ENCODE data around the gene MYO1E. TPM values are rescaled to one million over a fixed set of nuclear protein-coding genes. Genes with fewer than 3 reads are reported as not detected.

Gene MYO1E
- polyA plus RNA-seq, 4 donors: 32.3 to 164 (median 104) TPM

- Histone ChIP-seq H3K36me3 (ENCODE audit: control insufficient read depth in 3 of 3, insufficient read depth in 2 of 3, low read depth in 1 of 3, low read length in 3 of 3) (peaks cover 0 to 2% (median 0%) of the 10 kb centered on the region in 3 donors), H3K27ac (ENCODE audit: low read depth in 1 of 3, low read length in 2 of 3) (peak within 1 kb of the TSS; percentile 32 to 75 (median 64)), H3K4me3 (ENCODE audit: low read depth in 1 of 3, low read length in 3 of 3) (peak within 1 kb of the TSS; percentile 56 to 91 (median 77)), H3K4me1 (ENCODE audit: control insufficient read depth in 3 of 3, insufficient read depth in 2 of 3, low read depth in 1 of 3, low read length in 2 of 3) (no peaks in the 10 kb centered on the region), H3K9me3 (ENCODE audit: control insufficient read depth in 2 of 2, insufficient read depth in 1 of 2, low read depth in 1 of 2, low read length in 1 of 2) (no peaks in the 10 kb centered on the region), H3K27me3 (ENCODE audit: control insufficient read depth in 3 of 3, insufficient read depth in 3 of 3, low read length in 3 of 3) (no peaks in the 10 kb centered on the region)
- FAIRE-seq (no peak), DNase-seq (peak; percentile 93 to 95)
- 0% methylated on average over 52 to 57 of the region's 57 CpGs for WGBS, 3 donors
Observed at GRCh38 chr15:59104912-59105732, 267.5 kb downstream of the MYO1E start, which contains the start of gene CCNB2. TSS of gene CCNB2 (plus strand) at chr15:59105146. CDS start at chr15:59105269, 123 bp downstream.

GRCh38 chr15:59104602-59104911 is 268.1 kb downstream of the MYO1E start:
- no peaks in the 10 kb centered on the region for H3K9me3 ChIP-seq (ENCODE audit: control insufficient read depth in 2 of 2, insufficient read depth in 1 of 2, low read depth in 1 of 2, low read length in 1 of 2)
- peak overlapping the region; percentile 56 to 91 (median 77) for H3K4me3 ChIP-seq (ENCODE audit: low read depth in 1 of 3, low read length in 3 of 3)
- no peak for FAIRE-seq
- WGBS, 3 donors: 0 to 2% (median 1%) methylated on average over 9 of the region's 9 CpGs
- DNase-seq: no peak
- H3K27ac ChIP-seq (ENCODE audit: low read depth in 1 of 3, low read length in 2 of 3): peak overlapping the region; percentile 32 to 75 (median 60)
- no peaks in the 10 kb centered on the region for H3K4me1 ChIP-seq (ENCODE audit: control insufficient read depth in 3 of 3, insufficient read depth in 2 of 3, low read depth in 1 of 3, low read length in 2 of 3)
- H3K36me3 ChIP-seq (ENCODE audit: control insufficient read depth in 3 of 3, insufficient read depth in 2 of 3, low read depth in 1 of 3, low read length in 3 of 3): peaks cover 0 to 2% (median 0%) of the 10 kb centered on the region in 3 donors
- no peaks in the 10 kb centered on the region for H3K27me3 ChIP-seq (ENCODE audit: control insufficient read depth in 3 of 3, insufficient read depth in 3 of 3, low read length in 3 of 3)

- Histone ChIP-seq H3K36me3 (ENCODE audit: control insufficient read depth in 3 of 3, insufficient read depth in 2 of 3, low read depth in 1 of 3, low read length in 3 of 3) (peaks cover 3 to 10% (median 7%) of the 10 kb centered on the region in 3 donors), H3K27ac (ENCODE audit: low read depth in 1 of 3, low read length in 2 of 3) (no peak overlapping the region), H3K27me3 (ENCODE audit: control insufficient read depth in 3 of 3, insufficient read depth in 3 of 3, low read length in 3 of 3) (no peaks in the 10 kb centered on the region), H3K9me3 (ENCODE audit: control insufficient read depth in 2 of 2, insufficient read depth in 1 of 2, low read depth in 1 of 2, low read length in 1 of 2) (no peaks in the 10 kb centered on the region), H3K4me3 (ENCODE audit: low read depth in 1 of 3, low read length in 3 of 3) (no peak overlapping the region), H3K4me1 (ENCODE audit: control insufficient read depth in 3 of 3, insufficient read depth in 2 of 3, low read depth in 1 of 3, low read length in 2 of 3) (no peaks in the 10 kb centered on the region)
- FAIRE-seq (no peak), DNase-seq (no peak)
- WGBS, 3 donors: 47 to 62% (median 59%) methylated on average over 2 of the region's 2 CpGs
Observed at GRCh38 chr15:59099162-59099685, 273.4 kb downstream of the MYO1E start.

- no peaks in the 10 kb centered on the region for H3K4me1 ChIP-seq (ENCODE audit: control insufficient read depth in 3 of 3, insufficient read depth in 2 of 3, low read depth in 1 of 3, low read length in 2 of 3)
- DNase-seq: no peak
- no peak for FAIRE-seq
- H3K27me3 ChIP-seq (ENCODE audit: control insufficient read depth in 3 of 3, insufficient read depth in 3 of 3, low read length in 3 of 3): no peaks in the 10 kb centered on the region
- H3K27ac ChIP-seq (ENCODE audit: low read depth in 1 of 3, low read length in 2 of 3): no peak overlapping the region
- H3K9me3 ChIP-seq (ENCODE audit: control insufficient read depth in 2 of 2, insufficient read depth in 1 of 2, low read depth in 1 of 2, low read length in 1 of 2): no peaks in the 10 kb centered on the region
- peaks cover 7 to 20% (median 15%) of the 10 kb centered on the region in 3 donors for H3K36me3 ChIP-seq (ENCODE audit: control insufficient read depth in 3 of 3, insufficient read depth in 2 of 3, low read depth in 1 of 3, low read length in 3 of 3)
- whole genome bisulfite sequencing, 3 donors: 77 to 88% (median 81%) methylated on average over 3 of the region's 3 CpGs
- no peak overlapping the region for H3K4me3 ChIP-seq (ENCODE audit: low read depth in 1 of 3, low read length in 3 of 3)
Observed at GRCh38 chr15:59096429-59096828, 276.2 kb downstream of the MYO1E start.

GRCh38 chr15:59094077-59094476 is 278.6 kb downstream of the MYO1E start:
- WGBS, 3 donors: 87 to 96% (median 88%) methylated on average over 1 of the region's 1 CpG
- peaks cover 11 to 24% (median 15%) of the 10 kb centered on the region in 3 donors for H3K36me3 ChIP-seq (ENCODE audit: control insufficient read depth in 3 of 3, insufficient read depth in 2 of 3, low read depth in 1 of 3, low read length in 3 of 3)
- FAIRE-seq: peak; percentile 80

GRCh38 chr15:59087731-59088130 is 284.9 kb downstream of the MYO1E start:
- 94 to 98% (median 95%) methylated on average over 2 of the region's 2 CpGs for WGBS, 3 donors
- Histone ChIP-seq H3K9me3 (ENCODE audit: control insufficient read depth in 2 of 2, insufficient read depth in 1 of 2, low read depth in 1 of 2, low read length in 1 of 2) (no peaks in the 10 kb centered on the region), H3K27ac (ENCODE audit: low read depth in 1 of 3, low read length in 2 of 3) (no peak overlapping the region), H3K36me3 (ENCODE audit: control insufficient read depth in 3 of 3, insufficient read depth in 2 of 3, low read depth in 1 of 3, low read length in 3 of 3) (peaks cover 14 to 21% (median 15%) of the 10 kb centered on the region in 3 donors), H3K4me1 (ENCODE audit: control insufficient read depth in 3 of 3, insufficient read depth in 2 of 3, low read depth in 1 of 3, low read length in 2 of 3) (no peaks in the 10 kb centered on the region), H3K4me3 (ENCODE audit: low read depth in 1 of 3, low read length in 3 of 3) (no peak overlapping the region), H3K27me3 (ENCODE audit: control insufficient read depth in 3 of 3, insufficient read depth in 3 of 3, low read length in 3 of 3) (no peaks in the 10 kb centered on the region)
- DNase-seq: no peak
- no peak for FAIRE-seq

More at GRCh38 chr15:59094077-59094476, 278.6 kb downstream of the MYO1E start:
- H3K4me1 ChIP-seq (ENCODE audit: control insufficient read depth in 3 of 3, insufficient read depth in 2 of 3, low read depth in 1 of 3, low read length in 2 of 3): no peaks in the 10 kb centered on the region
- no peak overlapping the region for H3K4me3 ChIP-seq (ENCODE audit: low read depth in 1 of 3, low read length in 3 of 3)
- no peak for DNase-seq
- H3K27ac ChIP-seq (ENCODE audit: low read depth in 1 of 3, low read length in 2 of 3): no peak overlapping the region
- no peaks in the 10 kb centered on the region for H3K9me3 ChIP-seq (ENCODE audit: control insufficient read depth in 2 of 2, insufficient read depth in 1 of 2, low read depth in 1 of 2, low read length in 1 of 2)
- H3K27me3 ChIP-seq (ENCODE audit: control insufficient read depth in 3 of 3, insufficient read depth in 3 of 3, low read length in 3 of 3): no peaks in the 10 kb centered on the region

Other genes starting within 250 kb of the MYO1E start
- gene LDHAL6B, start 166.0 kb downstream of the MYO1E start, polyA plus RNA-seq: under 1 TPM in 1 of 4 donors, not detected in 3; 0.69 TPM
- gene FAM81A, start 65.3 kb upstream of the MYO1E start, polyA plus RNA-seq: 1 to 10 TPM in 3 of 4 donors, not detected in 1; 1.1 to 7.1 (median 2.7) TPM
- 10 to 100 TPM; 10.2 to 83.9 (median 32.1) TPM for gene GCNT3, start 238.9 kb upstream of the MYO1E start, polyA plus RNA-seq